Psoas muscle (tissue), 8 donors: ENCODE measurements around the gene MMUT. TPM values are rescaled to one million over a fixed set of nuclear protein-coding genes. Genes with fewer than 3 reads are reported as not detected.
"Not testable (repeated sequence)": the region's sequence is repeated elsewhere in the genome, so short reads cannot be mapped to it uniquely, and the experiment has no call there.

Experiments used
- ATAC-seq, 4 donors: fragments of 200-7000 bp; cut with Tn5 transposase; one replicate each; pipeline ENCODE4 v1.9.1; 2020; ENCODE audit warnings: moderate library complexity in 3 of 4, mild to moderate bottlenecking in 2 of 4
- DNase-seq, 2 donors: peaks; one replicate each; pipeline ENCODE4 v3.0.0-alpha.2; 2020
- H3K27ac ChIP-seq: fragments of 200-600 bp; one replicate; pipeline ENCODE4 v1.8.0; 2022
- H3K27me3 ChIP-seq, 3 donors: fragments of 200-600 bp in 1 of 3; one replicate each; pipeline versions ENCODE4 v1.6.1 to v1.8.0; 2013 to 2022; ENCODE audit warnings: low read length in 2 of 3, mild to moderate bottlenecking in 2 of 3, moderate library complexity in 1 of 3; ENCODE audit not compliant: insufficient read depth in 3 of 3
- H3K36me3 ChIP-seq, 2 donors: fragments of 200-600 bp in 1 of 2; one replicate each; pipeline versions ENCODE4 v1.6.1 to v1.8.0; 2013 to 2022; ENCODE audit warnings: low read depth in 1 of 2, mild to moderate bottlenecking in 1 of 2, moderate library complexity in 1 of 2; ENCODE audit not compliant: insufficient read depth in 1 of 2
- H3K4me1 ChIP-seq: fragments of 200-600 bp; one replicate; pipeline ENCODE4 v1.8.0; 2022
- H3K4me3 ChIP-seq: fragments of 200-600 bp; one replicate; pipeline ENCODE4 v1.8.0; 2022; ENCODE audit warnings: mild to moderate bottlenecking
- H3K9me3 ChIP-seq: fragments of 200-600 bp; one replicate; pipeline ENCODE4 v1.8.0; 2022
- WGBS, 3 donors: extraction: QIAGEN DNeasy Blood & Tissue Kit; methylation state at CpG; one replicate each; pipeline versions ENCODE4 v1.1.6 to v1.1.7; 2013; 5-methylcytosine and 5-hydroxymethylcytosine counted together
- intact Hi-C, 2 donors: fragments of 100-400 bp; cut with DNase I; formaldehyde crosslinking; loops; one replicate each; pipeline versions ENCODE4 v1.11.0 to v1.14.2; 2022
- polyA plus RNA-seq, 3 donors: library from polyadenylated mRNA; stranded (reverse); fragments of 200-250 nt; gene quantifications; one replicate each; pipeline ENCODE4 v1.2.3, GENCODE V29; 2013
- total RNA-seq, 4 donors: library from RNA; stranded (reverse); fragmentation: NEBNext Ultra II Directional in 2 of 4; extraction: Animal tissue kit (Norgen Biotek cat#: 25700) in 2 of 4; gene quantifications; one replicate each; pipeline versions ENCODE4 v1.2.1 to v1.2.4, GENCODE V29; 2021 to 2023
- TF ChIP-seq, protein P1 (sequence below): fragments of 200-600 bp; IDR thresholded peaks from one replicate; pipeline ENCODE4 v1.8.0; 2022; ENCODE audit warnings: antibody characterized with exemption
- donor health status: healthy with polysubstance abuse.
- donor health status: DM: no; HTN: no; CAD: no; lungs with moderate emphysema.
- donor health status: Bipolar disorder and iron deficiency.
- donor health status: healthy.
- donor health status: DM: yes; HTN: yes; CAD: no.
- donor health status: DM: no; HTN: no; CAD: no.
- donor health status: DM: no; HTN: no; CAD: no.
- donor health status: DM: yes; HTN: yes; CAD: no.

The MMUT gene
- total and polyA plus RNA-seq, 7 donors = 13.1 to 24.5 (median 22.1) TPM

DNA sequence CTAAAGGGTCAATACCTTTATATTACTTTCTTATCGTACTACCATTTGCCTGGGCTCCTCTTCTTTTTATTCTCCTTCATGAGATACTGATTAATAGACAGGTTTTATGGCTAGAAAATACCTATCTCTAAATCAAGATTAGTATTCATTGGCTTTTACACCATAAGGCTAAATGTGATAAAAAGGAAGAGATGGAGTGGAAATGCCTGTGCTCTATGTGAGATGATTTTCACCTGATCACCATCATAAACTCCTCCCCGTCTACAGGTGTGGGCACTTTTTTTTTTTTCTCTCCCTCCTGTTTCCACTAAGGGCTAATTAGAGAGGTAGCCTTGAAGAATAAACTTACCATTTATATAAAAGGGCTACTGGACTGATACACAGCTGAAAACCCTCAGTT is 36.6 kb upstream of the MMUT start, which contains the start of gene GLYATL3:
Gene GLYATL3, plus strand, starts transcription at position 301 of the 400 bp plus-strand sequence. CDS start 12,068 bp downstream, outside the sequence.
- Histone ChIP-seq H3K4me1 (no peaks in the 10 kb centered on the region), H3K36me3 (no peaks in the 10 kb centered on the region), H3K27me3 (peaks cover 0 to 1% (median 0%) of the 10 kb centered on the region in 3 donors), H3K4me3 (no peak within 1 kb of the TSS), H3K9me3 (no peaks in the 10 kb centered on the region), H3K27ac (no peak within 1 kb of the TSS)
- WGBS, 3 donors = 46 to 77% (median 60%) methylated on average over 2 of the region's 2 CpGs
- DNase-seq = no peak
- no peak for ATAC-seq
- intact Hi-C loops = no loop called here
- TF ChIP-seq, protein P1, sequence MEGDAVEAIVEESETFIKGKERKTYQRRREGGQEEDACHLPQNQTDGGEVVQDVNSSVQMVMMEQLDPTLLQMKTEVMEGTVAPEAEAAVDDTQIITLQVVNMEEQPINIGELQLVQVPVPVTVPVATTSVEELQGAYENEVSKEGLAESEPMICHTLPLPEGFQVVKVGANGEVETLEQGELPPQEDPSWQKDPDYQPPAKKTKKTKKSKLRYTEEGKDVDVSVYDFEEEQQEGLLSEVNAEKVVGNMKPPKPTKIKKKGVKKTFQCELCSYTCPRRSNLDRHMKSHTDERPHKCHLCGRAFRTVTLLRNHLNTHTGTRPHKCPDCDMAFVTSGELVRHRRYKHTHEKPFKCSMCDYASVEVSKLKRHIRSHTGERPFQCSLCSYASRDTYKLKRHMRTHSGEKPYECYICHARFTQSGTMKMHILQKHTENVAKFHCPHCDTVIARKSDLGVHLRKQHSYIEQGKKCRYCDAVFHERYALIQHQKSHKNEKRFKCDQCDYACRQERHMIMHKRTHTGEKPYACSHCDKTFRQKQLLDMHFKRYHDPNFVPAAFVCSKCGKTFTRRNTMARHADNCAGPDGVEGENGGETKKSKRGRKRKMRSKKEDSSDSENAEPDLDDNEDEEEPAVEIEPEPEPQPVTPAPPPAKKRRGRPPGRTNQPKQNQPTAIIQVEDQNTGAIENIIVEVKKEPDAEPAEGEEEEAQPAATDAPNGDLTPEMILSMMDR = no peak

DNA sequence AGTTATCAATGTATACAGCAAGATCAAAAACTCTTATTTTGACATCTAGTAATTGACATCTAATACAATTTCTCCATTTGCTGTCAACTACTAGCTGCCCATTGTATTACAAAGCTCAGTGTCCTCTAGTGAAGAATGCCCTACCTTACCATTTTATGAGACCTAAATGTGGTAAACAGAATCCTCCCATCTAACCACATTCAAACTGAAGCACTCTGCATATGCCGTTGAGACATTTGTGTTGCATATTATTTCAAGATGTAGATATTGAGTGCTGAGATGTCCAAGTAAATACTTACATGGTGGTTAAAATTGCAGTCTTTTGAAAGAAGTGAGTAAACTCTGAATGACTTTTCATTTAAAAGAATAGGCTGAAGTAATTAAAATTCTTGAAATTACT is 36.1 kb upstream of the MMUT start:
- intact Hi-C loops = no loop called here
- TF ChIP-seq, protein P1 = no peak
- no peak for ATAC-seq
- H3K27me3 ChIP-seq = peaks cover 0 to 1% (median 0%) of the 10 kb centered on the region in 3 donors
- no peak overlapping the region for H3K27ac ChIP-seq
- H3K9me3 ChIP-seq = no peaks in the 10 kb centered on the region
- no peak overlapping the region for H3K4me3 ChIP-seq
- 80 to 87% (median 81%) methylated on average over 1 of the region's 1 CpG for WGBS, 3 donors
- DNase-seq = no peak
- no peaks in the 10 kb centered on the region for H3K36me3 ChIP-seq
- no peaks in the 10 kb centered on the region for H3K4me1 ChIP-seq

DNA sequence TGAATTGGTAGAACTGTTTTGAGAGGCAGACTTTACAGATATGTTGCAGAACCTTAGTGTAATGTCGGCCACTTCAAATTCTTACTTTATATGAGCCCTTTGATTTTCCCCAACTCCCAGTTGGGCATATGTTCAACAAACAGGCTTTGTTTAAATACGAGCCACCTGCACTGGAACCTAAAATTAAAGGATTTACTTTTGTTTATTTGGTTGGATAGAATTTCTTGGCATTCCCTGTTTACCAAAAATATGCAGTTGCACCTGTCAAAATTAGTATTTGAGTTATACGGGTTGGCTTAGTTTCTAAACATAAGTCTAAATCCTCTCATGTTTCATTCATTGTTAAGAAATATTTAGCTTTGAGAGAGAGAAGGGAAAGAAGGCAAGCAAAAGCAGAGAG is 34.3 kb upstream of the MMUT start:
- ATAC-seq (no peak), DNase-seq (no peak)
- TF ChIP-seq, protein P1 = no peak
- H3K36me3 ChIP-seq = peaks cover 0 to 7% of the 10 kb centered on the region in 2 donors
- no peaks in the 10 kb centered on the region for H3K9me3 ChIP-seq
- WGBS, 3 donors = 23 to 26% (median 24%) methylated on average over 3 of the region's 3 CpGs
- no peaks in the 10 kb centered on the region for H3K4me1 ChIP-seq
- H3K27ac ChIP-seq = no peak overlapping the region
- intact Hi-C loops = no loop called here
- no peak overlapping the region for H3K4me3 ChIP-seq
- H3K27me3 ChIP-seq = peaks cover 0 to 1% (median 0%) of the 10 kb centered on the region in 3 donors

DNA sequence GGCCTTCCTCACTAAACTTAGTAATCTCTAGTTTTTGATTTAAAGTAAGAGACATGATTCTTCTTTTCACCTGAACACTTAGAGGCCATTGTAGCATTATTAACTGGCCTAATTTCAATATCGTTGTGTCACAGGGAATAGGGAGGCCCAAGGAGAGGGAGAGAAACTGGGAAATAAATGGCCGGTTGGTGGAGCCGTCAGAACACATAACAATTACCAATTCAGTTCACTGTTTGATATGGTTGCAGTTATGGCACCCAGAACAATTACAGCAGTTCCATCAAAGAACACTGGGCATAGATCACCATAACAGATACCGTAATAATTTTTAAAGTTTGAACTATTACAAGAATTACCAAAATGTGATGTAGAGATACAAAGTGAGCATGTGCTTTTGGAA is 27.6 kb upstream of the MMUT start:
- Histone ChIP-seq H3K27me3 (peaks cover 0 to 1% (median 0%) of the 10 kb centered on the region in 3 donors), H3K9me3 (no peaks in the 10 kb centered on the region), H3K27ac (no peak overlapping the region), H3K36me3 (peaks cover 0 to 41% of the 10 kb centered on the region in 2 donors), H3K4me1 (no peaks in the 10 kb centered on the region), H3K4me3 (no peak overlapping the region)
- no peak for ATAC-seq
- TF ChIP-seq, protein P1 = no peak
- DNase-seq = no peak
- intact Hi-C loops = no loop called here
- 95 to 97% (median 96%) methylated on average over 4 of the region's 4 CpGs for WGBS, 3 donors

DNA sequence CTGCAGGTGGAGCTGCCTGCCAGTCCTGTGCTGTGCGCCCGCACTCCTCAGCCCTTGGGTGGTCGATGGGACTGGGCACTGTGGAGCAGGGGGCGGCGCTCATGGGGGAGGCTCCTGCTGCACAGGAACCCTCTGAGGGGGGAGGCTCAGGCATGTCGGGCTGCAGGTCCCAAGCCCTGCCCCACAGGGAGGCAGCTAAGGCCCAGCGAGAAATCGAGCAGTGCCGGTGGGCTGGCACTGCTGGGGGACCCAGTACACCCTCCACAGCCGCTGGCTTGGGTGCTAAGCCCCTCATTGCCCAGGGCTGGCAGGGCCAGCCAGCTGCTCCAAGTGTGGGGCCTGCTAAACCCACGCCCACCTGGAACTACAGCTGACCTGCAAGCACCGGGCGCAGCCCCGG is 20.3 kb upstream of the MMUT start:
- not testable (repeated sequence) for H3K4me1 ChIP-seq
- 93 to 96% (median 94%) methylated on average over 14 of the region's 14 CpGs for WGBS, 3 donors

DNA sequence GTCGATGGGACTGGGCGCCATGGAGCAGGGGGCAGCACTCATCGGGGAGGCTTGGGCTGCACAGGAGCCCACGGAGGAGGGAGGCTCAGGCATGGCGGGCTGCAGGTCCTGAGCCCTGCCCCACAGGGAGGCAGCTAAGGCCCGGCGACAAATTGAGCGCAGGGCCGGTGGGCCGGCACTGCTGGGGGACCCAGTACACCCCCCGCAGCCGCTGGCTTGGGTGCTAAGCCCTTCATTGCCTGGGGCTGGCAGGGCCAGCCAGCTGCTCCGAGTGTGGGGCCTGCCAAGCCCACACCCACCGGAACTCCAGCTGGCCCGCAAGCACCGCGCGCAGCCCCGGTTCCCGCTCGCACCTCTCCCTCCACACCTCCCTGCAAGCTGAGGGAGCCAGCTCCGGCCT is 18.8 kb upstream of the MMUT start:
- ATAC-seq, H3K27ac ChIP-seq, H3K36me3 ChIP-seq, H3K4me3 ChIP-seq, DNase-seq, H3K27me3 ChIP-seq, intact Hi-C loops, H3K9me3 ChIP-seq, H3K4me1 ChIP-seq: not testable (repeated sequence)
- 98 to 99% (median 98%) methylated on average over 12 to 22 of the region's 22 CpGs for WGBS, 3 donors

More for the DNA sequence above, 20.3 kb upstream of the MMUT start:
- DNase-seq, H3K27ac ChIP-seq, ATAC-seq, H3K4me3 ChIP-seq, intact Hi-C loops, H3K36me3 ChIP-seq, H3K9me3 ChIP-seq, H3K27me3 ChIP-seq: not testable (repeated sequence)
